Nephron (organoid): ENCODE results near the gene ZNF530.

Source experiments
- H3K27ac Mint-ChIP-seq, 3 experiments: 2 replicates each; pipeline ENCODE4 v1.8.0; 2020; ENCODE audit warnings: mixed read lengths in 3 of 3, mild to moderate bottlenecking in 2 of 3, moderate library complexity in 1 of 3
- H3K27me3 Mint-ChIP-seq: 2 replicates; pipeline ENCODE4 v1.8.0; 2021; ENCODE audit warnings: low read depth, mild to moderate bottlenecking, moderate library complexity, mixed read lengths
- H3K36me3 Mint-ChIP-seq: 2 replicates; pipeline ENCODE4 v1.8.0; 2020; ENCODE audit warnings: low read depth, mixed read lengths
- H3K4me1 Mint-ChIP-seq: 2 replicates; pipeline ENCODE4 v1.8.0; 2020; ENCODE audit warnings: mixed read lengths
- H3K4me3 Mint-ChIP-seq, 3 experiments: 2 replicates each; pipeline ENCODE4 v1.8.0; 2020; ENCODE audit warnings: mild to moderate bottlenecking in 3 of 3, mixed read lengths in 3 of 3, moderate library complexity in 2 of 3
- H3K9me3 Mint-ChIP-seq: 2 replicates; pipeline ENCODE4 v1.8.0; 2020; ENCODE audit warnings: mixed read lengths
- TF ChIP-seq, protein P1 (sequence below), 3 experiments: fragments of 200-600 bp; sonication (generic); IDR thresholded peaks; one replicate each; pipeline ENCODE4 v1.5.0; 2021; ENCODE audit warnings: antibody characterized with exemption in 3 of 3; ENCODE audit not compliant: unreplicated experiment in 3 of 3

Gene ZNF530

DNA sequence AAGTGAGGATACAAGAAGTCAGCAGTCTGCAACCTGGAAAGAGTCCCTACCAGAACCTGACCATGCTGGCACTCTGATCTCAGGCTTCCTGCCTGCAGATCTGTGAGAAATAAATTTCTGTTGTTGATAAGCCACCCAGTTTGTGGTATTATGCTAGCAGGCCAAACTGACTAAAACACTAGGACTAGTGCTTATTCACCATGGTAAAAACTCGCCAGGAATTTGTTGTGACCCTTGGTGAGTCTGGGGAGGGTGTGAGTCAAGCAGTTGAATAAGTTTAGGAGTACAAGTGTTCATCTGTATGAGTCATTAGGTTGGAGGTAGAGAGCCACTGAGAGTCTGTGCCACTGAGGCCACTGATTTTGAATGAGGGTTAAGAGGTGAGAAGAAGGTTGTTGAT, 12.2 kb upstream of the ZNF530 start:
- H3K9me3 Mint-ChIP-seq, result peaks cover 80% of the 10 kb centered on the region
- no peak overlapping the region for H3K4me3 Mint-ChIP-seq
- TF ChIP-seq, protein P1, sequence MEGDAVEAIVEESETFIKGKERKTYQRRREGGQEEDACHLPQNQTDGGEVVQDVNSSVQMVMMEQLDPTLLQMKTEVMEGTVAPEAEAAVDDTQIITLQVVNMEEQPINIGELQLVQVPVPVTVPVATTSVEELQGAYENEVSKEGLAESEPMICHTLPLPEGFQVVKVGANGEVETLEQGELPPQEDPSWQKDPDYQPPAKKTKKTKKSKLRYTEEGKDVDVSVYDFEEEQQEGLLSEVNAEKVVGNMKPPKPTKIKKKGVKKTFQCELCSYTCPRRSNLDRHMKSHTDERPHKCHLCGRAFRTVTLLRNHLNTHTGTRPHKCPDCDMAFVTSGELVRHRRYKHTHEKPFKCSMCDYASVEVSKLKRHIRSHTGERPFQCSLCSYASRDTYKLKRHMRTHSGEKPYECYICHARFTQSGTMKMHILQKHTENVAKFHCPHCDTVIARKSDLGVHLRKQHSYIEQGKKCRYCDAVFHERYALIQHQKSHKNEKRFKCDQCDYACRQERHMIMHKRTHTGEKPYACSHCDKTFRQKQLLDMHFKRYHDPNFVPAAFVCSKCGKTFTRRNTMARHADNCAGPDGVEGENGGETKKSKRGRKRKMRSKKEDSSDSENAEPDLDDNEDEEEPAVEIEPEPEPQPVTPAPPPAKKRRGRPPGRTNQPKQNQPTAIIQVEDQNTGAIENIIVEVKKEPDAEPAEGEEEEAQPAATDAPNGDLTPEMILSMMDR (IDR thresholded peaks at IDR 0.05; ENCODE audit: unreplicated experiment in 3 of 3), result no peak
- peaks cover 13% of the 10 kb centered on the region for H3K4me1 Mint-ChIP-seq
- H3K27me3 Mint-ChIP-seq, result peaks cover 4% of the 10 kb centered on the region
- peaks cover 90% of the 10 kb centered on the region for H3K36me3 Mint-ChIP-seq
- no peak overlapping the region for H3K27ac Mint-ChIP-seq

DNA sequence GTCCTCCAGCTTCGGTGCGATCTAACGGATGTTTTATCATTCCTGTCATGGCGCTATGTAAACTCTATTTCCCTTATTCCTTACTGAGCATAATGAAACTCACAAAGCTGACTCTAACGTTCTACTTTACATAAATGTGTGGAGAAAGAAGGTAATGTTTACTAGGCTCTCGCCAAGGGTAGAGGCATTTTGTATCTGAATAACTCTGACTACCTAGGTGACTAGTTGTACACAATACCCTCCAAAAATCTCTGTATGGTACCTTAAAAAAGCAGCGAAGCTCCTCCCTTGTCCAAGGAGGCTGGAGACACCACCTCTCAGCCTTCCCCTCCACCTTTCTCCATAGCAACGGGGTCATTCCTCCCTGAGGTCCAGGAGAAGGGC, 316 bp upstream of the ZNF530 start:
- peaks cover 56% of the 10 kb centered on the region for H3K36me3 Mint-ChIP-seq

DNA sequence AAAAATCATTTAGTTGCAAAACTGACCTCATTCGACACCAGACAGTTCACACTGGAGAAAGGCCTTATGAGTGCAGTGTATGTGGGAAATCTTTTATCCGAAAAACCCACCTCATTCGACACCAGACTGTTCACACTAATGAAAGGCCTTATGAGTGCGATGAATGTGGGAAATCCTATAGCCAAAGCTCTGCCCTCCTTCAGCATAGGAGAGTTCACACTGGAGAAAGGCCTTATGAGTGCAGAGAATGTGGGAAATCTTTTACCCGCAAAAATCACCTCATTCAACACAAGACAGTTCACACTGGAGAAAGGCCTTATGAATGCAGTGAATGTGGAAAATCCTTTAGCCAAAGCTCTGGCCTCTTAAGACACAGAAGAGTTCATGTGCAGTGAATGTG, 7.2 kb downstream of the ZNF530 start:
- TF ChIP-seq, protein P1 (IDR thresholded peaks at IDR 0.05; ENCODE audit: unreplicated experiment in 3 of 3), result no peak
- Mint-ChIP-seq H3K27ac (no peak overlapping the region), H3K4me3 (no peak overlapping the region), H3K36me3 (peaks cover 88% of the 10 kb centered on the region), H3K9me3 (peaks cover 77% of the 10 kb centered on the region), H3K27me3 (no peaks in the 10 kb centered on the region), H3K4me1 (no peaks in the 10 kb centered on the region)

More for the DNA sequence above, 316 bp upstream of the ZNF530 start:
- H3K27me3 Mint-ChIP-seq, result no peaks in the 10 kb centered on the region
- H3K27ac Mint-ChIP-seq, result peak overlapping the region; percentile 47 to 68 (median 56)
- peak overlapping the region; percentile 87 to 94 (median 93) for H3K4me3 Mint-ChIP-seq
- TF ChIP-seq, protein P1 (IDR thresholded peaks at IDR 0.05; ENCODE audit: unreplicated experiment in 3 of 3), result no peak
- H3K4me1 Mint-ChIP-seq, result peaks cover 5% of the 10 kb centered on the region
- peaks cover 62% of the 10 kb centered on the region for H3K9me3 Mint-ChIP-seq

DNA sequence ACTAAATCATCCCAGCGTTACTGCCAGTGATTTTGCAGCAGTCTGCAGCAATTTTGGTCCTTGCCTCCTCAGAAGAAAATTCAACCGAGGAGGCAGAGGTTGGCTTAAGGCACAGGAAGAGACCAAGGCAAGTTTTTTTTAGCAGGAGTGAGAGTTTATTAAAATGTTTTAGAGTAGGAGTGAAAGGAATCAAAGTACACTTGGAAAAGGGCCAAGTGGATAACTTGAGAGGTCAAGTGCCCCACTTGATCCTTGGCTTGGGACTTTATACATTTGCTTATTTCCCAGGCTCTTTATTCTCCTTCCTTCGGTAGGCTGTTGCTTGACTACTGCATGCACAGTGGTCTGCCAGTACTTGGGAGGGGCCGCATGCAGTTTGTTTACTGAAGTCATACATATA, 11.4 kb downstream of the ZNF530 start:
- no peak overlapping the region for H3K27ac Mint-ChIP-seq
- H3K4me3 Mint-ChIP-seq, result peak overlapping the region in 1 of 3 experiments; percentile 38

DNA sequence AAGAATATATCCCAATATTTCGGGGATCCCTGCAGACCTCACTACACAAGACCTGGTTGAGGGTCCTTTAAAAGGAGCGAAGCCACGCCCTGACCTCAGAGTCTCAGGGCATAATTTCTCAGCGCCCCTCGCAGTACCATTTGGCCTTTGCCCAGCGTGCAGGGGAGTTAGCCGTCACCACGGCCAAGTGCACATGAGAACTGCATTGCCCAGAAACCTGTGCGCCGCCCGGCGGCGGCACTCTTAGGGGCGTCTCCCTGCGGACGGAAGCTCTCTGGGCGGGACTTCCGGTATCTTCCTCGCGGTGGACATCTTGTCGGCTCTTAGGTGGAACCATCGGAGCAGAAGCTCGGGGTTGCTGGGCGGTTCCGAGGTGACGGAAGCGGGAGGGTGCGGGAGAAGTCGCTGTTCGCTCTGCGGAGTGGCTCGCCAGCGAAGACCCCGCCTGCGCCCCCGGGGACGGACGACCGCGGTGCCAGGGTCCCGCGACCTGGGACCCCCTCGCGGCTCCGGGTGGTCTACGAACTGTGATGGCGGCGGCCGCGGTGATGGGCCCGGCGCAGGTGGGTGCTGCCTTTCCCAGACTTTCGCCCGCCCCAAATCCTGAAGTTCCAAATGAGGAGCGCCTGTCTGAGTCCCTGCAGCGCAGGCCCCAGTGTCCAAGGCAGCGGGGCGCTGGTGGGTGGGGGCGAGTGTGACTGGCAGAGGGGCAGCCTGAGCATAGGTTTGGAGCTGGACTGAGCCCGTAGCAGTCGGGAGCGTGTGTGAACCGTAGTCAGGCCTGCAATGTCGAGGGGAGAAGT, 14.5 kb downstream of the ZNF530 start, which contains the start of gene ZNF134:
TSS of gene ZNF134 (plus strand) at position 302 of the 803 bp plus-strand sequence. CDS start 5,227 bp downstream, outside the sequence.
- peaks cover 83% of the 10 kb centered on the region for H3K9me3 Mint-ChIP-seq
- peak within 1 kb of the TSS; percentile 93 to 100 (median 94) for H3K4me3 Mint-ChIP-seq
- H3K36me3 Mint-ChIP-seq, result peaks cover 87% of the 10 kb centered on the region
- peaks cover 14% of the 10 kb centered on the region for H3K4me1 Mint-ChIP-seq
- TF ChIP-seq, protein P1 (IDR thresholded peaks at IDR 0.05; ENCODE audit: unreplicated experiment in 3 of 3), result peak in 1 of 3 experiments; percentile 8
- peak within 1 kb of the TSS; percentile 60 to 92 (median 78) for H3K27ac Mint-ChIP-seq
- H3K27me3 Mint-ChIP-seq, result peaks cover 4% of the 10 kb centered on the region

More for the DNA sequence above, 11.4 kb downstream of the ZNF530 start:
- Mint-ChIP-seq H3K9me3 (peaks cover 77% of the 10 kb centered on the region), H3K27me3 (no peaks in the 10 kb centered on the region), H3K4me1 (peaks cover 14% of the 10 kb centered on the region), H3K36me3 (peaks cover 87% of the 10 kb centered on the region)
- TF ChIP-seq, protein P1 (IDR thresholded peaks at IDR 0.05; ENCODE audit: unreplicated experiment in 3 of 3), result no peak
